HT-29 (cell line): ENCODE measurements around the gene PPP2R5B. TPM values are rescaled to one million over a fixed set of nuclear protein-coding genes. Genes with fewer than 3 reads are reported as not detected.
"Not testable (repeated sequence)": the region's sequence is repeated elsewhere in the genome, so short reads cannot be mapped to it uniquely, and the experiment has no call there.

Source experiments
- DNase-seq: peaks from one replicate; pipeline ENCODE4 v3.0.0-alpha.2; 2015; ENCODE audit warnings: low spot score
- small RNA-seq: library from RNA; depleted of rRNA; stranded (forward); fragments of <200 nt; gene quantifications from one replicate; pipeline ENCODE3, GENCODE V24; 2014
- total RNA-seq: library from RNA; depleted of rRNA; stranded (reverse); fragments of >200 nt; shearing (Covaris generic); gene quantifications from 2 replicates; pipeline ENCODE4 v1.2.3, GENCODE V29; 2014; rRNA removed

Gene PPP2R5B
- total RNA-seq, 1 experiment from 2014 or later: 7.9 TPM

DNA sequence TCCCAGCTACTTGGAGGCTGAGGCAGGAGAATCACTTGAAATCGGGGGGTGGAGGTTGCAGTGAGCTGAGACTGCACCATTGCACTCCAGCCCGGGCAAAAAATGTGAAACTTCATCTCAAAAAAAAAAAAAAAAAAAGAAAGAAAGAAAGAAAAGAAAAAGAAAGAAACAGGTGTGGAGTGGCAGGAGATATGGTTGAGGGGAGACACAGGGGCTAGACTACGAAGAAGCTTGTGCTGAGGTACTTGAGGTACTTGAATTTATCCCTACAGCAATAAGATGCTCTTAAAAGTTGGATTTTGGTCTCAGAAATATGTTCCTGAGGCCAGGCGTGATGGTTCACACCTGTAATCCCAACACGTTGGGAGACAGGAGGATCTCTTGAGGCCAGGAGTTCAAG is 49.6 kb downstream of the PPP2R5B start:
- no peak for DNase-seq

GRCh38 chr11:64976651-64977050 is 52.2 kb downstream of the PPP2R5B start:
- no peak for DNase-seq

GRCh38 chr11:64983339-64983738 is 58.9 kb downstream of the PPP2R5B start:
- DNase-seq: not testable (repeated sequence)

Small RNA genes within 50 kb of the gene (small RNA-seq; reads per million reads assigned to genes)
- gene MIR6749 (not detected), gene MIR6750 (not detected)

Other genes starting within 250 kb of the PPP2R5B start
- not detected in 2 replicates for gene NRXN2, start 201.5 kb upstream of the PPP2R5B start, total RNA-seq
- gene RASGRP2, start 180.5 kb upstream of the PPP2R5B start, total RNA-seq: not detected in 2 replicates
- 0.16 and 0.23 TPM in 2 replicates for gene PYGM, start 164.7 kb upstream of the PPP2R5B start, total RNA-seq
- gene SF1, start 146.1 kb upstream of the PPP2R5B start, total RNA-seq: 193 and 251 TPM in 2 replicates
- gene MAP4K2, start 121.5 kb upstream of the PPP2R5B start, total RNA-seq: 44.4 and 57.0 TPM in 2 replicates
- 35.1 and 38.0 TPM in 2 replicates for gene MEN1, start 114.1 kb upstream of the PPP2R5B start, total RNA-seq
- 22.7 and 24.7 TPM in 2 replicates for gene CDC42BPG, start 80.0 kb upstream of the PPP2R5B start, total RNA-seq
- 118 and 123 TPM in 2 replicates for gene EHD1, start 46.1 kb upstream of the PPP2R5B start, total RNA-seq
- 47.1 and 50.5 TPM in 2 replicates for gene ATG2A, start 7.5 kb upstream of the PPP2R5B start, total RNA-seq
- gene GPHA2, start 11.2 kb downstream of the PPP2R5B start, total RNA-seq: not detected in 2 replicates
- not detected in 2 replicates for gene MAJIN, start 47.4 kb downstream of the PPP2R5B start, total RNA-seq
- 1.6 and 2.5 TPM in 2 replicates for gene BATF2, start 72.3 kb downstream of the PPP2R5B start, total RNA-seq
- gene ARL2, start 89.5 kb downstream of the PPP2R5B start, total RNA-seq: 103 and 104 TPM in 2 replicates
- 26.5 and 36.1 TPM in 2 replicates for gene SNX15, start 102.8 kb downstream of the PPP2R5B start, total RNA-seq
- gene SAC3D1, start 116.5 kb downstream of the PPP2R5B start, total RNA-seq: 52.4 and 52.5 TPM in 2 replicates
- gene NAALADL1, start 133.9 kb downstream of the PPP2R5B start, total RNA-seq: 0.08 and 1.9 TPM in 2 replicates
- gene CDCA5, start 159.4 kb downstream of the PPP2R5B start, total RNA-seq: 66.1 and 72.1 TPM in 2 replicates
- 124 and 128 TPM in 2 replicates for gene ZFPL1, start 159.5 kb downstream of the PPP2R5B start, total RNA-seq
- gene VPS51, start 171.5 kb downstream of the PPP2R5B start, total RNA-seq: 549 and 628 TPM in 2 replicates
- 84.4 and 113 TPM in 2 replicates for gene TM7SF2, start 187.2 kb downstream of the PPP2R5B start, total RNA-seq
- gene ZNHIT2, start 193.0 kb downstream of the PPP2R5B start, total RNA-seq: 104 and 115 TPM in 2 replicates
- 835 and 863 TPM in 2 replicates for gene FAU, start 197.4 kb downstream of the PPP2R5B start, total RNA-seq
- 153 and 200 TPM in 2 replicates for gene MRPL49, start 197.6 kb downstream of the PPP2R5B start, total RNA-seq
- gene SYVN1, start 209.8 kb downstream of the PPP2R5B start, total RNA-seq: 21.7 and 32.1 TPM in 2 replicates
- not detected in 2 replicates for gene SPDYC, start 245.5 kb downstream of the PPP2R5B start, total RNA-seq